Activated CD4-positive, alpha-beta T cell treated with anti-CD3 and anti-CD28 coated beads, Interleukin-2, amount 10 ng/mL, durations not matched to agents 24 days and 14 days (primary cell): Measurements from ENCODE around the gene SVIP. TPM values are rescaled to one million over a fixed set of nuclear protein-coding genes. Genes with fewer than 3 reads are reported as not detected.
A peak's percentile ranks its signal among the peaks of the same experiment; 100 is the strongest.

Source experiments
- DNase-seq: peaks from one replicate; pipeline ENCODE4 v3.0.0; 2022
- H3K27ac Mint-ChIP-seq: one replicate; pipeline ENCODE4 v1.8.0; 2022; ENCODE audit warnings: mild to moderate bottlenecking, mixed read lengths
- H3K27me3 Mint-ChIP-seq: one replicate; pipeline ENCODE4 v1.8.0; 2022; ENCODE audit warnings: mixed read lengths
- H3K36me3 Mint-ChIP-seq: one replicate; pipeline ENCODE4 v1.8.0; 2022; ENCODE audit warnings: low read depth, mild to moderate bottlenecking, mixed read lengths
- H3K4me1 Mint-ChIP-seq: one replicate; pipeline ENCODE4 v1.8.0; 2021; ENCODE audit warnings: mixed read lengths
- H3K4me3 Mint-ChIP-seq: one replicate; pipeline ENCODE4 v1.8.0; 2022; ENCODE audit warnings: mild to moderate bottlenecking, moderate library complexity, mixed read lengths
- H3K9me3 Mint-ChIP-seq: one replicate; pipeline ENCODE4 v1.8.0; 2021; ENCODE audit warnings: mixed read lengths
- intact Hi-C: fragments of 100-400 bp; cut with micrococcal nuclease; formaldehyde crosslinking; loops from one replicate; pipeline ENCODE4 v1.15.1; 2023
- total RNA-seq: library from RNA; stranded (reverse); gene quantifications from 2 replicates; pipeline ENCODE4 v1.2.3, GENCODE V29; 2022

Gene SVIP
- total RNA-seq, 1 donor from 2014 or later, result 44.5 TPM

GRCh38 chr11:22808571-22809197 lies 20.9 kb downstream of the SVIP start:
- no peak overlapping the region for H3K27ac Mint-ChIP-seq
- no peaks in the 10 kb centered on the region for H3K36me3 Mint-ChIP-seq
- H3K4me3 Mint-ChIP-seq, result no peak overlapping the region
- no peak for DNase-seq
- intact Hi-C loops, result no loop called here
- H3K4me1 Mint-ChIP-seq, result no peaks in the 10 kb centered on the region
- H3K27me3 Mint-ChIP-seq, result no peaks in the 10 kb centered on the region
- H3K9me3 Mint-ChIP-seq, result no peaks in the 10 kb centered on the region

DNA sequence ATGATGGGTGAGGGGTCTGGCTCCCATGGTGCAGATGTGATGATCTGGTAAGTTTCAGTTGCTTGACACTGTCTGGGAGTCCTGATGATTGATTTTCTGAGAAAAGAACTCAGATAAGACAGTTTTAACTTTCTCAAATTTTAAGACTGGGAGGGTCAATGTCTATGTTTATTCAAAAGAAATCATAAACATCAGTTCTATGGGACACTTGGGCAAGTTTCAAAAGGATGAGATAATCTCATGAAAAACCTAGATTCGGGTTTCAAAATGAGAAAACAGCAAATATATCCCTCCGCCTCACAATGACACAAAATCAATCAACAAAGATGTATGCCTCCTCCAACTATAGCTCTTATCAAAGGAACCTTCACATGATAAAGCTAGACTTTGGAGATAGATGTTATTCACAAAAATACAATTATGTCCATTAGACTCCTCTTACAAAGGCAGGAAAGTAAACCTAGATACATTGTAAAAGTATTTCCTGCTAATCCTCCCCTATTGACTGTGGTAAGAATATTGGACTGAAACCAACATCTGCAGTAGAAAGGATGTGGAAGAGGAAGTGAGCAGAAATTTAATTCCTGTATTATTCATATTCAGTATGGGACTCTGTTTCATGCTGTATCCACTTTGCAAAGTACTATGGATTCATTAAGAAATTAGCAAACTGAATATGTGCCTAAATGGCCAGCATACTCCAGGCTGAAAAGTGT lies 21.6 kb downstream of the SVIP start:
- Mint-ChIP-seq H3K4me1 (no peaks in the 10 kb centered on the region), H3K36me3 (no peaks in the 10 kb centered on the region), H3K9me3 (no peaks in the 10 kb centered on the region), H3K27me3 (no peaks in the 10 kb centered on the region), H3K27ac (no peak overlapping the region), H3K4me3 (no peak overlapping the region)
- no peak for DNase-seq
- intact Hi-C loops, result no loop called here

- H3K36me3 Mint-ChIP-seq, result no peaks in the 10 kb centered on the region
- intact Hi-C loops, result no loop called here
- DNase-seq, result no peak
- H3K4me1 Mint-ChIP-seq, result no peaks in the 10 kb centered on the region
- H3K4me3 Mint-ChIP-seq, result no peak overlapping the region
- no peaks in the 10 kb centered on the region for H3K9me3 Mint-ChIP-seq
- no peak overlapping the region for H3K27ac Mint-ChIP-seq
- H3K27me3 Mint-ChIP-seq, result no peaks in the 10 kb centered on the region
Measured at GRCh38 chr11:22807391-22807790, 22.2 kb downstream of the SVIP start.

DNA sequence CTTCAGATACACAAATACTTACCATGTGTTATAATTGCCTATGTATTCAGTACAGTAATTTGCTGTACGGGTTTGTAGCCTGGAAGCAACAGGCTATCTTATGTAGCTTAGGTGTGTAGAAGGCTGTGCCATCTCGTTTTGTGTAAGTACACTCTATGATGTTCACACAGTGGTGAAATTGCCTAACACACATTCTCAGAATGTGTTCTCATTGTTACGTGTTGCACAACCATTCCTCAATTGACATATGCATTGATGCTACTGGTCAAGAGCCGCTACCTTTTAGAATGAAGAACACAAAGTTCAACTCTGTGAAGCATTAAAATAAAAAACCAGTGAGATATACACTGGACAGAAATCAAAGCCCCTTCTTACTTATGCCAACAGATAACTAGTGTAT lies 26.7 kb downstream of the SVIP start:
- H3K4me3 Mint-ChIP-seq, result no peak overlapping the region
- H3K27me3 Mint-ChIP-seq, result peaks cover 6% of the 10 kb centered on the region
- no peak overlapping the region for H3K27ac Mint-ChIP-seq
- no peaks in the 10 kb centered on the region for H3K4me1 Mint-ChIP-seq
- intact Hi-C loops, result no loop called here
- no peaks in the 10 kb centered on the region for H3K36me3 Mint-ChIP-seq
- H3K9me3 Mint-ChIP-seq, result no peaks in the 10 kb centered on the region
- DNase-seq, result no peak

DNA sequence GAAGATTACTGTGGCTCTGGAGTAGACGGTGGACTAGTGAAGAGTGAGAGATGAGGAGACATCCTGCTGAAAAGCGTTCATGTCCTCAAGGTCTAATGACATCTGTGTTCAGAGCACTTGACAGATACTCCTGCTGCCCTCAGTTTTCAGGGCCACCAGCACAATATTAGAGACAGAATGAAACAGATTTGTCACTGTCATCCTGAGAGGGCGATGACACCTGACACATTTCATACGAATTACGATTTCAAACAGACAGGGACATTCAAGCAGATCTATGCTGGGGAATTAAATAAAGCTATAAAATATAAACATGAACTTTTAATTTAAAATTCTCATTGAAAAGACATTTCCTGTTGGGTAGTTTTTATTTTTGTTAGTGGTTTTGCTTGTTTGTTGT lies 29.1 kb downstream of the SVIP start:
- no peaks in the 10 kb centered on the region for H3K36me3 Mint-ChIP-seq
- no peaks in the 10 kb centered on the region for H3K4me1 Mint-ChIP-seq
- H3K27ac Mint-ChIP-seq, result no peak overlapping the region

GRCh38 chr11:22798901-22799300 lies 30.7 kb downstream of the SVIP start:
- no peak overlapping the region for H3K27ac Mint-ChIP-seq
- no peak for DNase-seq
- H3K4me3 Mint-ChIP-seq, result no peak overlapping the region
- H3K4me1 Mint-ChIP-seq, result no peaks in the 10 kb centered on the region
- H3K27me3 Mint-ChIP-seq, result peaks cover 6% of the 10 kb centered on the region
- H3K36me3 Mint-ChIP-seq, result no peaks in the 10 kb centered on the region
- H3K9me3 Mint-ChIP-seq, result no peaks in the 10 kb centered on the region
- intact Hi-C loops, result no loop called here

More for the DNA sequence above, 29.1 kb downstream of the SVIP start:
- Mint-ChIP-seq H3K4me3 (no peak overlapping the region), H3K9me3 (no peaks in the 10 kb centered on the region), H3K27me3 (peaks cover 6% of the 10 kb centered on the region)
- DNase-seq, result no peak
- intact Hi-C loops, result no loop called here

GRCh38 chr11:22797047-22797446 lies 32.6 kb downstream of the SVIP start:
- Mint-ChIP-seq H3K4me3 (no peak overlapping the region), H3K36me3 (no peaks in the 10 kb centered on the region), H3K4me1 (no peaks in the 10 kb centered on the region), H3K27me3 (peaks cover 8% of the 10 kb centered on the region), H3K27ac (no peak overlapping the region), H3K9me3 (no peaks in the 10 kb centered on the region)
- DNase-seq, result no peak
- intact Hi-C loops, result no loop called here

GRCh38 chr11:22795914-22796313 lies 33.7 kb downstream of the SVIP start:
- no peaks in the 10 kb centered on the region for H3K9me3 Mint-ChIP-seq
- H3K27me3 Mint-ChIP-seq, result peaks cover 6% of the 10 kb centered on the region

DNA sequence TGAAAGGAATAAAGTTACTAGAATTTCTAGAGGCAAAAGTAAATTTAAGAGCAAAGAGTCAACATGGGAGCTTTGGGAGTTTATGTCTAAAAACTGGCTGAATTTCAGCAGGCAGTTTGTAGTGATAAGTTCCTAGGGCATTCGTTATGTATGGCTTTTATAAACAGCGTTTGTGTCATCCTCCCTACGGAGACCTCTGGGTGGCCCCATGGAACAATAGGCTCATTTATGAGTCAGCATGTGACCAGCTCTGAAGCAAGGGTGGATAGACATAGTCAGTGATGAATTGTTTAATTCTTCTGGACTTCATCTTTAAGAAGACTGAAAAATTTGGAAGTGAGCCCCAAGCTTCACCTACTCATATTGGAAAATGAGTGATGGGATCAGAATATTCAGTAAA lies 37.1 kb downstream of the SVIP start:
- H3K4me3 Mint-ChIP-seq, result no peak overlapping the region
- peaks cover 2% of the 10 kb centered on the region for H3K27me3 Mint-ChIP-seq
- intact Hi-C loops, result no loop called here
- no peaks in the 10 kb centered on the region for H3K9me3 Mint-ChIP-seq
- no peaks in the 10 kb centered on the region for H3K36me3 Mint-ChIP-seq
- no peaks in the 10 kb centered on the region for H3K4me1 Mint-ChIP-seq
- no peak overlapping the region for H3K27ac Mint-ChIP-seq
- DNase-seq, result no peak

More at GRCh38 chr11:22795914-22796313, 33.7 kb downstream of the SVIP start:
- no peak overlapping the region for H3K4me3 Mint-ChIP-seq
- H3K27ac Mint-ChIP-seq, result no peak overlapping the region
- intact Hi-C loops, result no loop called here
- DNase-seq, result no peak
- H3K4me1 Mint-ChIP-seq, result no peaks in the 10 kb centered on the region
- no peaks in the 10 kb centered on the region for H3K36me3 Mint-ChIP-seq

- no peaks in the 10 kb centered on the region for H3K4me1 Mint-ChIP-seq
- DNase-seq, result peak; percentile 78
- H3K27me3 Mint-ChIP-seq, result peaks cover 2% of the 10 kb centered on the region
- H3K36me3 Mint-ChIP-seq, result no peaks in the 10 kb centered on the region
- intact Hi-C loops, result loop anchor here (1.0 to 5.0 kb wide), 3 partner anchors 117 to 453 kb away; partner anchors contain the start of gene FANCF
- H3K4me3 Mint-ChIP-seq, result no peak overlapping the region
- H3K27ac Mint-ChIP-seq, result no peak overlapping the region
- H3K9me3 Mint-ChIP-seq, result no peaks in the 10 kb centered on the region
Measured at GRCh38 chr11:22787551-22788162, 41.9 kb downstream of the SVIP start.

GRCh38 chr11:22787055-22787454 lies 42.5 kb downstream of the SVIP start:
- Mint-ChIP-seq H3K27ac (no peak overlapping the region), H3K9me3 (no peaks in the 10 kb centered on the region), H3K36me3 (no peaks in the 10 kb centered on the region), H3K4me3 (no peak overlapping the region), H3K27me3 (peaks cover 2% of the 10 kb centered on the region), H3K4me1 (no peaks in the 10 kb centered on the region)
- no peak for DNase-seq
- intact Hi-C loops, result loop anchor here (1.0 to 5.0 kb wide), 3 partner anchors 116 to 453 kb away; partner anchors contain the start of gene FANCF

GRCh38 chr11:22786475-22786874 lies 43.1 kb downstream of the SVIP start:
- Mint-ChIP-seq H3K36me3 (no peaks in the 10 kb centered on the region), H3K9me3 (no peaks in the 10 kb centered on the region), H3K27me3 (peaks cover 2% of the 10 kb centered on the region), H3K4me3 (no peak overlapping the region), H3K27ac (no peak overlapping the region), H3K4me1 (no peaks in the 10 kb centered on the region)
- intact Hi-C loops, result loop anchor here (2.0 to 5.0 kb wide), 2 partner anchors 116 to 159 kb away; partner anchors contain the start of gene FANCF
- no peak for DNase-seq

- no peak for DNase-seq
- H3K9me3 Mint-ChIP-seq, result no peaks in the 10 kb centered on the region
- no peak overlapping the region for H3K4me3 Mint-ChIP-seq
- no peak overlapping the region for H3K27ac Mint-ChIP-seq
- H3K4me1 Mint-ChIP-seq, result peaks cover 2% of the 10 kb centered on the region
- no peaks in the 10 kb centered on the region for H3K36me3 Mint-ChIP-seq
- peaks cover 2% of the 10 kb centered on the region for H3K27me3 Mint-ChIP-seq
- intact Hi-C loops, result loop anchor here (5.0 kb wide), 1 partner anchor 158 kb away; the partner anchor contains the start of gene FANCF
Measured at GRCh38 chr11:22785251-22785650, 44.4 kb downstream of the SVIP start.

DNA sequence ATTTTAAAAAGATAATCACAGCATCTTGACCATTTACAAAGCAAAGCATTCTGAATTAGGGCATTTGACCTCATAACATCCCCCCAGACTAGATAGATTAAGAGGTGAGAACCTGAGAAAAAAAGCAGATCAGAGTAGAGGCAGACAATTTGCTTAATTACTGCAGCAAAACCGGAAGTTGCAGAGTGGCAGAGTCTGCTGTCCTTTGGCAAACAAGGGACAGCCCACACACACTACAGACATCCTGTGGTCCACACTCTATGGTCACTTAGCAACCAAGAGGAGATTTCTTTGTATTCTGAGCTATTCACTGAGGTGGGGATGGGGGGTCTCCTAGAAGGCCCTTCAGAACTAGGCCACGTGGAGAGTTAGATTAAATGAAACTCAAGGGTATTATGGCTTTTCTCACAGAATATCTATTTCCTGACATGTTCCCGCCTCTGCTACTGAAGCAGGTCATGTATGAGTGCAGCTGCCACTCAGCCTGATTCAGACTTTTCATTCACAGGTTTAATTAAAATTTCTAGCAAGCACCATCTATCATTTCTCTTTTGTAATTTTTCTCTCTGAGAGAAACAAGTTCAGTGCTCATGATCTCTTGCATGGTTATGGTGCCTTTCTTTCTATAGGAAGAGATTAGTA lies 48.5 kb downstream of the SVIP start:
- H3K27me3 Mint-ChIP-seq, result peaks cover under 1% of the 10 kb centered on the region
- H3K4me1 Mint-ChIP-seq, result peaks cover 2% of the 10 kb centered on the region
- no peak overlapping the region for H3K27ac Mint-ChIP-seq
- H3K4me3 Mint-ChIP-seq, result no peak overlapping the region
- DNase-seq, result no peak
- H3K36me3 Mint-ChIP-seq, result no peaks in the 10 kb centered on the region
- H3K9me3 Mint-ChIP-seq, result no peaks in the 10 kb centered on the region
- intact Hi-C loops, result no loop called here
